ENCODE results near the gene SCRN1.

DNA sequence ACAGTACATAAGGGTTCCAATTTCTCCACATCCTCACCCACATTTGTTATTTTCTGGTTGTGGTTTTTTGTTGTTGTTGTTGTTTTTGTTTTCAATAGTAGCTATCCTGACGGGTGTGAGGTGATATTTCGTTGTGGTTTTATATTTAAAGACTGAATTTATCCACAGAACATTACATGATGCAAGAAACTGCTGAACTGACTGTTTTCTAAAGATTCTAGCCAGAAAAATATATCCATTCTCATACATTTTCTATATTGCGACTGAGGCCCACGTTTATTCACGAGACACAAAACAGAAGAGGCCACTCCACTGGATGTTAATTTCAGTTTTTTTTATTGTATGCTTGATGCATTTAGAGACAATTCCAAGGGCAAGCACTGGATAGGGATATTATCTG lies 69.8 kb downstream of the SCRN1 start:
- no peak for TF ChIP-seq EZH2 (IDR thresholded peaks at IDR 0.05; ENCODE audit: low read length, missing control alignments)
- no peak for TF ChIP-seq CTCF (conservative IDR thresholded peaks at IDR 0.05 in 1 of 2, IDR thresholded peaks at IDR 0.05 in 1 of 2; ENCODE audit: low read depth in 1 of 2, low read length in 2 of 2)

Data from fibroblast of lung (primary cell).